ENCODE measurements around the gene TAS2R3. TPM values are rescaled to one million over a fixed set of nuclear protein-coding genes. Genes with fewer than 3 reads are reported as not detected.

The TAS2R3 gene
- total RNA-seq = not detected in 2 replicates

GRCh38 chr7:141763797-141764196, at the start of gene TAS2R3:
Gene TAS2R3, plus strand, starts transcription at chr7:141764097. Its CDS starts 62 bp downstream, at chr7:141764159.

GRCh38 chr7:141737836-141738591, 25.9 kb upstream of the TAS2R3 start, which contains the start of gene SSBP1:
Gene SSBP1, plus strand, starts transcription at chr7:141738358. Its CDS starts 809 bp downstream, at chr7:141739167.

GRCh38 chr7:141776374-141776773, 12.5 kb downstream of the TAS2R3 start, which contains the start of gene TAS2R4:
Gene TAS2R4, plus strand, starts transcription at chr7:141776674. Its CDS starts 1,815 bp downstream, at chr7:141778489.

GRCh38 chr7:141789917-141790316, 26.0 kb downstream of the TAS2R3 start, which contains the start of gene TAS2R5:
Gene TAS2R5, plus strand, starts transcription at chr7:141790217. Its CDS starts 145 bp downstream, at chr7:141790362.

Other genes starting within 250 kb of the TAS2R3 start
- gene AGK, start 212.7 kb upstream of the TAS2R3 start, total RNA-seq = 25.0 and 25.5 TPM in 2 replicates
- 10.9 and 12.7 TPM in 2 replicates for gene DENND11, start 61.9 kb upstream of the TAS2R3 start, total RNA-seq
- not detected in 2 replicates for gene WEE2, start 55.7 kb upstream of the TAS2R3 start, total RNA-seq
- gene SSBP1, start 25.7 kb upstream of the TAS2R3 start, total RNA-seq = 246 and 316 TPM in 2 replicates
- gene TAS2R4, start 12.6 kb downstream of the TAS2R3 start, total RNA-seq = not detected in 2 replicates
- 0.10 TPM in 1 of 2 replicates, not detected in the other for gene TAS2R5, start 26.1 kb downstream of the TAS2R3 start, total RNA-seq
- gene PRSS37, start 77.4 kb downstream of the TAS2R3 start, total RNA-seq = not detected in 2 replicates
- not detected in 2 replicates for gene OR9A4, start 152.3 kb downstream of the TAS2R3 start, total RNA-seq
- gene CLEC5A, start 182.9 kb downstream of the TAS2R3 start, total RNA-seq = not detected in 2 replicates
- not detected in 2 replicates for gene TAS2R38, start 209.7 kb downstream of the TAS2R3 start, total RNA-seq
- gene MGAM, start 231.8 kb downstream of the TAS2R3 start, total RNA-seq = under 0.01 and 0.13 TPM in 2 replicates

Data from mammary microvascular endothelial cell (primary cell).